HepG2 (cell line): Measurements from ENCODE around the gene ABHD2. TPM values are rescaled to one million over a fixed set of nuclear protein-coding genes. Genes with fewer than 3 reads are reported as not detected.

Source experiments
- ARID4A ChIP-seq: sonication (generic); formaldehyde crosslinking; IDR thresholded peaks from 2 replicates; pipeline ENCODE4 v1.5.0; 2020; ENCODE audit warnings: mild to moderate bottlenecking, missing genetic modification reagents, borderline replicate concordance
- ATRX ChIP-seq: sonication (generic); formaldehyde crosslinking; IDR thresholded peaks from 2 replicates; pipeline ENCODE4 v1.4.0; 2020; ENCODE audit warnings: missing genetic modification reagents, borderline replicate concordance
- FOXA3 ChIP-seq: IDR thresholded peaks from 2 replicates; pipeline ENCODE4 v1.6.1; 2016; ENCODE audit warnings: missing genetic modification reagents, missing compliant biosample characterization
- FOXP1 ChIP-seq, 2 experiments: fragments of 450-650 bp in 1 of 2; IDR thresholded peaks; 2 replicates each; pipeline ENCODE4 v1.6.1; 2017 to 2018; ENCODE audit warnings: antibody characterized with exemption in 1 of 2
- HNRNPH1 ChIP-seq: fragments of 200-400 bp; formaldehyde crosslinking; optimal IDR thresholded peaks from 2 replicates; pipeline ENCODE3; 2017; ENCODE audit warnings: mild to moderate bottlenecking, low read depth, low read length
- KDM5B ChIP-seq: sonication (generic); formaldehyde crosslinking; IDR thresholded peaks from 2 replicates; pipeline ENCODE4 v1.4.0; 2020; ENCODE audit warnings: missing genetic modification reagents, mild to moderate bottlenecking, borderline replicate concordance
- MAFK ChIP-seq, 2 experiments: IDR thresholded peaks in 1 of 2; conservative IDR thresholded peaks in 1 of 2; 2 replicates each; pipeline ENCODE4 v1.6.1; 2011; ENCODE audit warnings: improper control_type of control experiment in 2 of 2, low read length in 2 of 2
- MEF2D ChIP-seq: sonication (generic); formaldehyde crosslinking; IDR thresholded peaks from 2 replicates; pipeline ENCODE4 v1.5.1; 2020; ENCODE audit warnings: mild to moderate bottlenecking, missing genetic modification reagents
- MYC ChIP-seq: sonication (generic); formaldehyde crosslinking; IDR thresholded peaks from 2 replicates; pipeline ENCODE4 v1.9.0; 2021; ENCODE audit warnings: missing genetic modification reagents, borderline replicate concordance
- PAXIP1 ChIP-seq: sonication (generic); formaldehyde crosslinking; conservative IDR thresholded peaks from 2 replicates; pipeline ENCODE4 v1.4.0; 2020; ENCODE audit warnings: mild to moderate bottlenecking, missing genetic modification reagents, moderate library complexity
- POLR2AphosphoS5 ChIP-seq: IDR thresholded peaks from 2 replicates; pipeline ENCODE4 v1.6.1; 2012; ENCODE audit warnings: low read depth, low read length
- SALL1 ChIP-seq: sonication (generic); formaldehyde crosslinking; IDR thresholded peaks from 2 replicates; pipeline ENCODE4 v1.8.0; 2022; ENCODE audit warnings: mild to moderate bottlenecking, missing genetic modification reagents
- STAG1 ChIP-seq: sonication (generic); formaldehyde crosslinking; IDR thresholded peaks from 2 replicates; pipeline ENCODE4 v1.4.0; 2020; ENCODE audit warnings: missing genetic modification reagents
- ZNF609 ChIP-seq: sonication (generic); formaldehyde crosslinking; IDR thresholded peaks from 2 replicates; pipeline ENCODE4 v1.4.0; 2020; ENCODE audit warnings: mild to moderate bottlenecking, missing genetic modification reagents, borderline replicate concordance
- polyA plus RNA-seq, 8 experiments: library from polyadenylated mRNA; depleted of rRNA in 3 of 8; stranded (reverse) in 7 of 8; unstranded in 1 of 8; fragments of >200 nt; fragmentation: Illumina TruSeq in 4 of 8; extraction: Trizol in 4 of 8; gene quantifications; 2 replicates each; pipeline versions ENCODE4 v1.2.1 to v1.2.3, GENCODE V29; 2011 to 2016; ENCODE audit warnings: low read depth in 4 of 8, missing spikeins in 1 of 8, mixed read lengths in 1 of 8; ENCODE audit not compliant: insufficient read depth in 1 of 8
- total RNA-seq, 5 experiments: library from RNA; depleted of rRNA; stranded (reverse); fragments of >200 nt; fragmentation: Illumina TruSeq; extraction: Trizol; gene quantifications; 2 replicates each; pipeline ENCODE4 v1.2.3, GENCODE V29; 2016; ENCODE audit warnings: low read depth in 1 of 5
- TF ChIP-seq, protein P1 (sequence below): sonication (generic); formaldehyde crosslinking; IDR thresholded peaks from 2 replicates; pipeline ENCODE4 v1.5.0; 2020; ENCODE audit warnings: missing genetic modification reagents

Gene ABHD2
- total and polyA plus RNA-seq, 2 of the 13 experiments (the other 11 are each of a cell fraction or from before 2014, with no cell fraction given) = 14.8 to 22.4 TPM

GRCh38 chr15:89057506-89058133, 30.6 kb upstream of the ABHD2 start (continued):
- peak; percentile 44; the same call in 1 of the 2 replicates for TF ChIP-seq ARID4A
- TF ChIP-seq STAG1 = peak; percentile 97
- TF ChIP-seq, protein P1, sequence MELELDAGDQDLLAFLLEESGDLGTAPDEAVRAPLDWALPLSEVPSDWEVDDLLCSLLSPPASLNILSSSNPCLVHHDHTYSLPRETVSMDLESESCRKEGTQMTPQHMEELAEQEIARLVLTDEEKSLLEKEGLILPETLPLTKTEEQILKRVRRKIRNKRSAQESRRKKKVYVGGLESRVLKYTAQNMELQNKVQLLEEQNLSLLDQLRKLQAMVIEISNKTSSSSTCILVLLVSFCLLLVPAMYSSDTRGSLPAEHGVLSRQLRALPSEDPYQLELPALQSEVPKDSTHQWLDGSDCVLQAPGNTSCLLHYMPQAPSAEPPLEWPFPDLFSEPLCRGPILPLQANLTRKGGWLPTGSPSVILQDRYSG = no peak
- TF ChIP-seq ATRX (CRISPR knock-in tag) = no peak
- TF ChIP-seq KDM5B (CRISPR knock-in tag) = 0 out of 2 replicates have a peak, but pooled peaks have one; percentile 28
- no peak for TF ChIP-seq MEF2D
- no peak for TF ChIP-seq FOXP1 (IDR thresholded peaks at IDR 0.05)
- TF ChIP-seq FOXP1 (CRISPR knock-in tag; IDR thresholded peaks at IDR 0.05) = no peak
- no peak for TF ChIP-seq ZNF609
- peak; percentile 24; the same call in 1 of the 2 replicates for TF ChIP-seq FOXA3 (CRISPR knock-in tag)
- peak; percentile 47; the same call in 1 of the 2 replicates for TF ChIP-seq MYC (CRISPR knock-in tag)
- no peak for TF ChIP-seq PAXIP1 (CRISPR knock-in tag)
- TF ChIP-seq MAFK (conservative IDR thresholded peaks at IDR 0.05 in 1 of 2, IDR thresholded peaks at IDR 0.05 in 1 of 2; ENCODE audit: low read length in 2 of 2) = no peak
- no peak for TF ChIP-seq HNRNPH1
- no peak for TF ChIP-seq POLR2AphosphoS5
- peak; percentile 56 for TF ChIP-seq SALL1 (CRISPR knock-in tag)
